Measurements from ENCODE around the gene ANAPC15. TPM values are rescaled to one million over a fixed set of nuclear protein-coding genes. Genes with fewer than 3 reads are reported as not detected.
A peak's percentile ranks its signal among the peaks of the same experiment; 100 is the strongest.

Gene ANAPC15
- total RNA-seq, 1 experiment from 2014 or later = 42.7 TPM

GRCh38 chr11:72084965-72085364 lies 27.5 kb downstream of the ANAPC15 start:
- Histone ChIP-seq H3K9me3 (replicated peaks) (no peaks in the 10 kb centered on the region), H3K27ac (no peak overlapping the region), H3K27me3 (no peaks in the 10 kb centered on the region), H3K4me3 (no peak overlapping the region), H3K36me3 (no peaks in the 10 kb centered on the region), H3K4me1 (peaks cover 6% of the 10 kb centered on the region; the same call in 1 of the 2 replicates)
- no peak for DNase-seq

- DNase-seq = no peak
- Histone ChIP-seq H3K36me3 (no peaks in the 10 kb centered on the region), H3K27ac (no peak overlapping the region), H3K4me3 (no peak overlapping the region), H3K4me1 (peaks cover 6% of the 10 kb centered on the region), H3K9me3 (replicated peaks) (no peaks in the 10 kb centered on the region), H3K27me3 (no peaks in the 10 kb centered on the region)
These were observed 28.4 kb downstream of the ANAPC15 start for GRCh38 chr11:72084076-72084475.

GRCh38 chr11:72083414-72083813 lies 29.1 kb downstream of the ANAPC15 start:
- no peaks in the 10 kb centered on the region for H3K9me3 ChIP-seq (replicated peaks)
- DNase-seq = no peak
- H3K4me1 ChIP-seq = peaks cover 13% of the 10 kb centered on the region
- H3K4me3 ChIP-seq = no peak overlapping the region
- no peaks in the 10 kb centered on the region for H3K27me3 ChIP-seq
- no peak overlapping the region for H3K27ac ChIP-seq
- no peaks in the 10 kb centered on the region for H3K36me3 ChIP-seq

- no peak overlapping the region for H3K4me3 ChIP-seq
- H3K27me3 ChIP-seq = no peaks in the 10 kb centered on the region
- H3K36me3 ChIP-seq = no peaks in the 10 kb centered on the region
- no peak for DNase-seq
- H3K27ac ChIP-seq = no peak overlapping the region
- no peaks in the 10 kb centered on the region for H3K9me3 ChIP-seq (replicated peaks)
- H3K4me1 ChIP-seq = peaks cover 14% of the 10 kb centered on the region
These were observed 30.6 kb downstream of the ANAPC15 start for GRCh38 chr11:72081821-72082453.

GRCh38 chr11:72081184-72081644 lies 31.3 kb downstream of the ANAPC15 start:
- peak overlapping the region; percentile 65 for H3K27ac ChIP-seq
- no peaks in the 10 kb centered on the region for H3K9me3 ChIP-seq (replicated peaks)
- peaks cover 11% of the 10 kb centered on the region for H3K4me1 ChIP-seq
- H3K4me3 ChIP-seq = peak overlapping the region; percentile 80
- H3K27me3 ChIP-seq = no peaks in the 10 kb centered on the region
- DNase-seq = no peak
- H3K36me3 ChIP-seq = no peaks in the 10 kb centered on the region

GRCh38 chr11:72080326-72081183 lies 31.9 kb downstream of the ANAPC15 start, which contains the start of the genes LRRC51 and NUMA1:
Gene LRRC51 (plus strand): TSS chr11:72080850. CDS start chr11:72089084, 8,234 bp downstream.
Gene NUMA1 (minus strand): TSS chr11:72080542. CDS start chr11:72035943, 44,599 bp downstream.
- Histone ChIP-seq H3K36me3 (peaks cover 5% of the 10 kb centered on the region; the same call in 1 of the 2 replicates), H3K9me3 (replicated peaks) (no peaks in the 10 kb centered on the region)
- peak; percentile 99 to 100 for DNase-seq

GRCh38 chr11:72079819-72080325 lies 32.6 kb downstream of the ANAPC15 start:
- no peaks in the 10 kb centered on the region for H3K9me3 ChIP-seq (replicated peaks)
- H3K4me1 ChIP-seq = peaks cover 8% of the 10 kb centered on the region; the same call in 1 of the 2 replicates
- peak overlapping the region; percentile 82 for H3K27ac ChIP-seq
- H3K27me3 ChIP-seq = no peaks in the 10 kb centered on the region
- H3K4me3 ChIP-seq = peak overlapping the region; percentile 80
- peaks cover 5% of the 10 kb centered on the region; the same call in 1 of the 2 replicates for H3K36me3 ChIP-seq
- DNase-seq = no peak

More at GRCh38 chr11:72080326-72081183, 31.9 kb downstream of the ANAPC15 start, which contains the start of the genes LRRC51 and NUMA1:
- Histone ChIP-seq H3K4me3 (peak within 1 kb of the TSS; percentile 80), H3K4me1 (peaks cover 8% of the 10 kb centered on the region; the same call in 1 of the 2 replicates), H3K27me3 (no peaks in the 10 kb centered on the region), H3K27ac (peak within 1 kb of the TSS; percentile 82)

GRCh38 chr11:72078477-72078876 lies 34.0 kb downstream of the ANAPC15 start:
- Histone ChIP-seq H3K9me3 (replicated peaks) (no peaks in the 10 kb centered on the region), H3K4me3 (peak overlapping the region; percentile 80), H3K27ac (no peak overlapping the region), H3K4me1 (peaks cover 8% of the 10 kb centered on the region; the same call in 1 of the 2 replicates), H3K27me3 (no peaks in the 10 kb centered on the region), H3K36me3 (peaks cover 5% of the 10 kb centered on the region; the same call in 1 of the 2 replicates)
- DNase-seq = no peak

- Histone ChIP-seq H3K36me3 (peaks cover 5% of the 10 kb centered on the region; the same call in 1 of the 2 replicates), H3K27me3 (no peaks in the 10 kb centered on the region), H3K4me1 (peaks cover 26% of the 10 kb centered on the region), H3K27ac (no peak overlapping the region), H3K4me3 (no peak overlapping the region), H3K9me3 (replicated peaks) (no peaks in the 10 kb centered on the region)
- no peak for DNase-seq
These were observed 36.7 kb downstream of the ANAPC15 start for GRCh38 chr11:72075756-72076155.

- Histone ChIP-seq H3K4me3 (no peak overlapping the region), H3K9me3 (replicated peaks) (no peaks in the 10 kb centered on the region), H3K27ac (no peak overlapping the region), H3K36me3 (peaks cover 5% of the 10 kb centered on the region; the same call in 1 of the 2 replicates), H3K4me1 (peaks cover 30% of the 10 kb centered on the region), H3K27me3 (no peaks in the 10 kb centered on the region)
- DNase-seq = no peak
These were observed 37.4 kb downstream of the ANAPC15 start for GRCh38 chr11:72075109-72075508.

- Histone ChIP-seq H3K27me3 (no peaks in the 10 kb centered on the region), H3K4me3 (no peak overlapping the region), H3K27ac (peak overlapping the region; percentile 17), H3K4me1 (peaks cover 22% of the 10 kb centered on the region), H3K36me3 (peaks cover 9% of the 10 kb centered on the region), H3K9me3 (replicated peaks) (no peaks in the 10 kb centered on the region; the same call in 1 of the 2 replicates)
- DNase-seq = peak; percentile 53 to 64
These were observed 40.1 kb downstream of the ANAPC15 start for GRCh38 chr11:72072348-72072747.

- Histone ChIP-seq H3K27ac (no peak overlapping the region), H3K9me3 (replicated peaks) (no peaks in the 10 kb centered on the region; the same call in 1 of the 2 replicates), H3K4me3 (no peak overlapping the region), H3K36me3 (peaks cover 4% of the 10 kb centered on the region), H3K27me3 (no peaks in the 10 kb centered on the region), H3K4me1 (peaks cover 22% of the 10 kb centered on the region)
- no peak for DNase-seq
These were observed 42.0 kb downstream of the ANAPC15 start for GRCh38 chr11:72070491-72070890.

- Histone ChIP-seq H3K4me1 (peaks cover 22% of the 10 kb centered on the region), H3K27me3 (no peaks in the 10 kb centered on the region), H3K9me3 (replicated peaks) (no peaks in the 10 kb centered on the region; the same call in 1 of the 2 replicates), H3K4me3 (no peak overlapping the region), H3K36me3 (peaks cover 9% of the 10 kb centered on the region), H3K27ac (no peak overlapping the region)
- peak; percentile 41 to 50 for DNase-seq
These were observed 42.7 kb downstream of the ANAPC15 start for GRCh38 chr11:72069787-72070251.

- Histone ChIP-seq H3K9me3 (replicated peaks) (no peaks in the 10 kb centered on the region; the same call in 1 of the 2 replicates), H3K4me1 (peaks cover 22% of the 10 kb centered on the region), H3K36me3 (peaks cover 13% of the 10 kb centered on the region), H3K27ac (no peak overlapping the region), H3K4me3 (no peak overlapping the region), H3K27me3 (no peaks in the 10 kb centered on the region)
- no peak for DNase-seq
These were observed 43.3 kb downstream of the ANAPC15 start for GRCh38 chr11:72069200-72069599.

Data from SJCRH30 (cell line).